ENCODE results near the gene WLS.

GRCh38 chr1:68100571-68100970 is 131.8 kb downstream of the WLS start:
- TF ChIP-seq CBX3 (IDR thresholded peaks at IDR 0.05; ENCODE audit: borderline replicate concordance, low read depth) (no peak), TBL1XR1 (IDR thresholded peaks at IDR 0.05; ENCODE audit: low read depth, low read length) (no peak), EP300 (IDR thresholded peaks at IDR 0.05; ENCODE audit: borderline replicate concordance in 1 of 2, control insufficient read depth in 1 of 2, low read depth in 2 of 2, low read length in 2 of 2) (no peak), SUZ12 (IDR thresholded peaks at IDR 0.05; ENCODE audit: unreplicated experiment) (no peak), CTCF (IDR thresholded peaks at IDR 0.05 in 2 of 3, conservative IDR thresholded peaks at IDR 0.05 in 1 of 3; ENCODE audit: control insufficient read depth in 2 of 3, extremely low read depth in 1 of 3, insufficient read depth in 1 of 3, low read depth in 3 of 3, low read length in 3 of 3) (no peak), MAX (IDR thresholded peaks at IDR 0.05; ENCODE audit: low read depth, low read length) (no peak), POLR2A (IDR thresholded peaks at IDR 0.05; ENCODE audit: low read depth, low read length) (no peak), REST (IDR thresholded peaks at IDR 0.05; ENCODE audit: low read depth, low read length) (no peak), SREBF1 (IDR thresholded peaks at IDR 0.05; ENCODE audit: low read length) (no peak)

Measured in GM12878 (cell line).